ENCODE data around the gene HLTF.

- TF ChIP-seq YY1 (IDR thresholded peaks at IDR 0.05; ENCODE audit: insufficient read depth, insufficient read length) (no peak), ZNF274 (IDR thresholded peaks at IDR 0.05; ENCODE audit: low read depth, low read length) (no peak)
Observed at GRCh38 chr3:149115114-149115513, 28.8 kb upstream of the HLTF start.
